Measurements from ENCODE around the gene GPR61. TPM values are rescaled to one million over a fixed set of nuclear protein-coding genes. Genes with fewer than 3 reads are reported as not detected.

Gene GPR61, protein sequence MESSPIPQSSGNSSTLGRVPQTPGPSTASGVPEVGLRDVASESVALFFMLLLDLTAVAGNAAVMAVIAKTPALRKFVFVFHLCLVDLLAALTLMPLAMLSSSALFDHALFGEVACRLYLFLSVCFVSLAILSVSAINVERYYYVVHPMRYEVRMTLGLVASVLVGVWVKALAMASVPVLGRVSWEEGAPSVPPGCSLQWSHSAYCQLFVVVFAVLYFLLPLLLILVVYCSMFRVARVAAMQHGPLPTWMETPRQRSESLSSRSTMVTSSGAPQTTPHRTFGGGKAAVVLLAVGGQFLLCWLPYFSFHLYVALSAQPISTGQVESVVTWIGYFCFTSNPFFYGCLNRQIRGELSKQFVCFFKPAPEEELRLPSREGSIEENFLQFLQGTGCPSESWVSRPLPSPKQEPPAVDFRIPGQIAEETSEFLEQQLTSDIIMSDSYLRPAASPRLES
- total RNA-seq, result not detected in 2 replicates

DNA sequence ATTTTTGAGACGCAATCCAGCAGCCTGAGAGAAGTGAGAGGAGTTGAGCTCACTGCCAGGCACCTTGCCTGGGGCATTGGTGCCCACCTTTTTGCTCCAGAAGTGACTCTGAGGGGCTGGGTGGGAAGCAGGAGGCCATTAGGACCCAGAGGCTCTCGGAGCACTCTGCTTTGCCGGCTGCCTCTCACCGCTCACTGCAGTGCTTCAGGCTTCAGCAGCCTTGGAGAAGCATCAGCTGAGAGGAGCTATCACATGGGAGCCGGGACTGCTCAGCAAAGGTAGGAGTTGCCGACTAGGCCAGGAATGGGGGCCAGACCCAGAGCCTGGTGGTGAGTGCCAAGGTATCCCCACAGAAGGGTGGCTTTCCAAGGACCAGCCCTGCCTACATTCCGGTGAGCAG is at the start of gene GPR61:
Gene GPR61, plus strand, starts transcription at position 197 of the 400 bp plus-strand sequence. CDS start 3,151 bp downstream, outside the sequence.

DNA sequence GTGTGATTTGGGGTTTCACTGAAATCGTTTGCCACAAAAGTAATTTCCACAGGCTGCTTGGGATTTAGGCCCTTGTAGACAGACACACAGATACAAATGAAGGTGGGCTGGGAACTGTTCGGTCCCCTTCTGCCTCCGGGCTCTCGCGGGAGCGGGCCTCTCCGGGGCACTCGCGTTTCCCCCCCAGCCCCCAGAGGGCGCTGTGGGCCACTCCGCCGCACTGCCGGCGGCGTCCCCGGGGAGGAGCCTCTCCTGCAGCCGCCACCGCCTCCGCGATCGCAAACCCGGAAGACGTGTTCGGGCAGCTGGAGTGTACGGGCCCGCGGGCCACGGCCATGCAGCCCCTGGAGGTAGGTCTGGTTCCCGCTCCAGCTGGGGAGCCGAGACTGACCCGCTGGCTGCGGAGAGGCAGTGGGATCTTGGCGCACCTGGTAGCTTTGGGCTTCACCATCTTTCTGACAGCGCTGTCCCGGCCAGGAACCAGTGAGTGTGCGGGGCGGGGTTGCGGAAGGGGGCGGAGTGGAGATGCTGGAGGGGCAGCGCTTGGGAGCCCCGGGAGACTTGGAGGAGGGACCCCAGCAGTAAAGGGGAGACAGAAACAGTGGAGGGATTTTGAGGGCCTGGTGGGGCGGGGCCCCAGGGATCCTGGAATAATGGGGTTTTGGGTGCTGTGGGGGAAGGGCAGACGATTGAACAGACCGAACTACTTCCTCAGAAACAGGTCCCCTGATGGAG is 45.7 kb upstream of the GPR61 start, which contains the start of gene CYB561D1:
Gene CYB561D1, plus strand, starts transcription at position 290 of the 735 bp plus-strand sequence. Its CDS starts 46 bp downstream, at position 336.

DNA sequence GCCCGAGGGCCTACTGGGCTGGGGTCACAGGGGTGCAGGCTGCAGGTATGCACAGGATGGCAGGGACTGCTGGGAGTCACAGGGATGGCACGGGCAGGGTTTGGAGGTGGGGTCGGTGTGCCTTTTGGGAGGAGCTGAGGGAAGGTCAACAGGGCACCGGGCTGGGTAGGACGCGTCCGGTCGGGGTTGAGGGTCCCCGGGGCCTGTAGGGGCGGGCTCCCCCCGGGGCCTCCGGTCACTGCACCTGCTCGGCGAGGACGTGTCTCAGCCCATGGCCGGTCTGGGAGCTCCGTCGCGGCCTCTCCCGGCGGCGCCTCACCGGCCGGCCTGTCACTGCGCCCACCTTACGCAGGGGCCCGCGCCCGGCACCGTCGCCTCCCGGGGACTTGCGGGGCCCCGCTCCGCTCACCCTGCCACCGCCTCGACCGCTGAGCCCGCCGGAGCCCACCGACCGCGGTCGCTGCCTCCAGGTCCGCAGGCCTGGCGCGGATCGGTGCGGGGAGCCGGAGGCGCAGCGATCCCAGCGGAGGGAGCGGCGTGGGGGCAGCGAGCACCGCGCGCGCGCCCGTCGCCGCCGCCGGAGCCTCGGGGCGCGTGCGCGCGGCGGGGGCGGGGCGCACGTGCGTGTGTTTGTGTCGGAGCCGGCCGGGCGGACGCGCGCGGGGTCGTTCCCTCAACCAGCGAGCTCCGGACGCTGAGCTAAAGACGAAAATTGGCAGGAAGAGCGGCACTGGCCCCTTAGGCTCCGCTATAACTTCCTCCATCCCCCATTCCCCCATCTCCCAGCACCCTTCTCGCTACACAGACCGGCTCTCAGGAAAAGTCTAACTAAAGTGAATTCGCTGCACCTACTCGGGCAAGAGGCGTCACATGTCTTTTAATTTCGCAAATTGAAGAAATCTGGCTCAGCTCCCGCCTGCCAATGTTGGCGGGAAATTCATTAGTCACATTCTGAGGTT is 30.2 kb upstream of the GPR61 start, which contains the start of gene AMIGO1:
Gene AMIGO1, minus strand, starts transcription at position 552 of the 959 bp plus-strand sequence. CDS start 815 bp downstream, outside the sequence.

DNA sequence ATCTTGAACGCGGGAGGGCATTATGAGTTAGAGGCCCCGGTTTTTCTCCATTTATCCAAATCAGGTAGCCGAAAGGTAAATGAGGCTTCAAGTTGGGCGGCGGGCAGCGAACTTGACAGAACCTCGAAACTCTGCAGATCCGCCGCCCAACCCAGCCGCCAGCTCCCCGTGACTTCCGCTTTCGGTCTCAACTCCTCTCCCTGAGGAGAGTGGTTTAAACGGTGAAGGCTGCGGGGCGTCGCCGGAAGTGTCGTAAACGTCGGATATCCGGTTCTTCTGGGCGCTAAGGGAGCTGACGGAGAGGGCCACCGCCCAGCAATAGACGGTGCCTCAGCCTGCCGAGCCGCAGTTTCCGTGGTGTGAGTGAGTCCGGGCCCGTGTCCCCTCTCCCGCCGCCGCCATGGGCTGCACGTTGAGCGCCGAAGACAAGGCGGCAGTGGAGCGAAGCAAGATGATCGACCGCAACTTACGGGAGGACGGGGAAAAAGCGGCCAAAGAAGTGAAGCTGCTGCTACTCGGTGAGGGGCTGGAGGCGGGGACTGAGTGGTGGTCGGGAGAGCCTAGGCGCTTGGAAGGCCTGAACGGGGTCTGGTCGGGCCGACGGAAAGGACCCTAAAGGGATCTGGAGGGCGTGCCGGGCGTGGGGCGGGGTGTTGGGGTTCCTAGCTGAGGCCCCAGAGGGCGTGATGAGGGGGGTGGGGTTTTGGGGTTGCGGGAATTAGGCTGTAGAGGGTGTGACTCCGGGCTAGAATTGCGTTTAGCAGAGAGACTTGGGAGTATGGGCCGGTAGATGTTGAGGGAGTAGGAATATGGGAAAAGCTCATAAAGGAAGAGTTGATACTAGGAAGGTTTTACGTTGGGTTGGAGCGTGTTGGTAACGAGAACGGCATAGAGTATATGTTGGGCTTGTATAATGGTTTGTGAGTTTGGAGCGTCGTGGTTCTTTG is 8.9 kb downstream of the GPR61 start, which contains the start of gene GNAI3:
Gene GNAI3, plus strand, starts transcription at position 295 of the 947 bp plus-strand sequence. Its CDS starts 106 bp downstream, at position 401.

Other genes with a start within 250 kb of the GPR61 start
- gene MYBPHL, start 232.9 kb upstream of the GPR61 start, total RNA-seq, result not detected in 2 replicates
- 9.2 and 9.4 TPM in 2 replicates for gene SORT1, start 142.0 kb upstream of the GPR61 start, total RNA-seq
- 72.7 and 77.8 TPM in 2 replicates for gene PSMA5, start 113.4 kb upstream of the GPR61 start, total RNA-seq
- gene SYPL2, start 73.3 kb upstream of the GPR61 start, total RNA-seq, result 0.05 and 0.33 TPM in 2 replicates
- gene ATXN7L2, start 56.0 kb upstream of the GPR61 start, total RNA-seq, result 0.93 and 3.2 TPM in 2 replicates
- 4.4 and 5.4 TPM in 2 replicates for gene CYB561D1, start 45.8 kb upstream of the GPR61 start, total RNA-seq
- 0.44 and 1.3 TPM in 2 replicates for gene AMIGO1, start 30.1 kb upstream of the GPR61 start, total RNA-seq
- gene GNAI3, start 8.7 kb downstream of the GPR61 start, total RNA-seq, result 11.9 and 12.7 TPM in 2 replicates
- gene GNAT2, start 79.7 kb downstream of the GPR61 start, total RNA-seq, result 0.07 and 0.34 TPM in 2 replicates
- gene AMPD2, start 80.0 kb downstream of the GPR61 start, total RNA-seq, result 31.4 and 53.6 TPM in 2 replicates
- 1.7 and 6.2 TPM in 2 replicates for gene GSTM4, start 116.2 kb downstream of the GPR61 start, total RNA-seq
- gene GSTM2, start 128.2 kb downstream of the GPR61 start, total RNA-seq, result 2.4 and 3.6 TPM in 2 replicates
- gene GSTM1, start 147.9 kb downstream of the GPR61 start, total RNA-seq, result 19.1 and 24.0 TPM in 2 replicates
- not detected in 2 replicates for gene GSTM5, start 172.4 kb downstream of the GPR61 start, total RNA-seq
- gene GSTM3, start 201.2 kb downstream of the GPR61 start, total RNA-seq, result 27.5 and 29.4 TPM in 2 replicates
- gene EPS8L3, start 224.1 kb downstream of the GPR61 start, total RNA-seq, result 0.10 TPM in 1 of 2 replicates, not detected in the other